Keratinocyte (primary cell): ENCODE data around the gene S100G.

Source experiments
- EZH2 ChIP-seq: IDR thresholded peaks from one replicate; pipeline ENCODE4 v1.6.1; 2012; ENCODE audit warnings: inconsistent platforms, mild to moderate bottlenecking, low read length, moderate library complexity
- TF ChIP-seq, protein P1 (sequence below), 3 experiments: IDR thresholded peaks in 1 of 3; conservative IDR thresholded peaks in 1 of 3; optimal IDR thresholded peaks in 1 of 3; 2 replicates in 2 of 3; 3 replicates in 1 of 3; pipeline versions ENCODE3 to v1.5.1; 2011; ENCODE audit warnings: low read length in 3 of 3, mild to moderate bottlenecking in 3 of 3, moderate library complexity in 2 of 3, control low read depth in 1 of 3, inconsistent platforms in 1 of 3; ENCODE audit not compliant: insufficient read depth in 2 of 3; ENCODE audit errors: extremely low read depth in 1 of 3

DNA sequence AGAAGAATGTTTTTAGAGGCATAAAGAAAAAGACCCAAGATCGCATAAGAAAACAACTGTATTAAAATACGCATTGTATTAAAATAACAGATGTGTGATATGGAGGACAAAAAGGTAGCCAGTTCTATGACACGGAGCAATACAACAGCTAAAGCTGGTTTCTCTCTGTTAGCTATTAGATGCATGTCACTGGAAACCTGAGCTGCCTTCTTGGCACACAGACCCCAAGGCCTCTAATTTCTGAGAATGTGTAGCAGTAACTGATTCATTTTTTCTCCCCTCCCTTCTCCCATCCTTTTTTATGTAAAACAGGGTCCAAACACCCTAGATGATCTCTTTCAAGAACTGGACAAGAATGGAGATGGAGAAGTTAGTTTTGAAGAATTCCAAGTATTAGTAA, 4.1 kb downstream of the S100G start:
- TF ChIP-seq, protein P1, sequence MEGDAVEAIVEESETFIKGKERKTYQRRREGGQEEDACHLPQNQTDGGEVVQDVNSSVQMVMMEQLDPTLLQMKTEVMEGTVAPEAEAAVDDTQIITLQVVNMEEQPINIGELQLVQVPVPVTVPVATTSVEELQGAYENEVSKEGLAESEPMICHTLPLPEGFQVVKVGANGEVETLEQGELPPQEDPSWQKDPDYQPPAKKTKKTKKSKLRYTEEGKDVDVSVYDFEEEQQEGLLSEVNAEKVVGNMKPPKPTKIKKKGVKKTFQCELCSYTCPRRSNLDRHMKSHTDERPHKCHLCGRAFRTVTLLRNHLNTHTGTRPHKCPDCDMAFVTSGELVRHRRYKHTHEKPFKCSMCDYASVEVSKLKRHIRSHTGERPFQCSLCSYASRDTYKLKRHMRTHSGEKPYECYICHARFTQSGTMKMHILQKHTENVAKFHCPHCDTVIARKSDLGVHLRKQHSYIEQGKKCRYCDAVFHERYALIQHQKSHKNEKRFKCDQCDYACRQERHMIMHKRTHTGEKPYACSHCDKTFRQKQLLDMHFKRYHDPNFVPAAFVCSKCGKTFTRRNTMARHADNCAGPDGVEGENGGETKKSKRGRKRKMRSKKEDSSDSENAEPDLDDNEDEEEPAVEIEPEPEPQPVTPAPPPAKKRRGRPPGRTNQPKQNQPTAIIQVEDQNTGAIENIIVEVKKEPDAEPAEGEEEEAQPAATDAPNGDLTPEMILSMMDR (optimal IDR thresholded peaks at IDR 0.05 in 1 of 3, IDR thresholded peaks at IDR 0.05 in 1 of 3, conservative IDR thresholded peaks at IDR 0.05 in 1 of 3; ENCODE audit: extremely low read depth in 1 of 3, insufficient read depth in 2 of 3, low read length in 3 of 3) = no peak
- TF ChIP-seq EZH2 = no peak
